Mucosa of rectum (tissue), 2 donors: ENCODE measurements around the gene COL6A5.

Source experiments
- H3K27ac ChIP-seq, 2 donors: one replicate each; pipeline ENCODE4 v1.7.0; 2013; ENCODE audit warnings: inconsistent platforms in 2 of 2, low read depth in 2 of 2, low read length in 2 of 2
- H3K27me3 ChIP-seq, 2 donors: one replicate each; pipeline ENCODE4 v1.7.0; 2013; ENCODE audit warnings: low read length in 2 of 2; ENCODE audit not compliant: control insufficient read depth in 2 of 2, insufficient read depth in 2 of 2
- H3K36me3 ChIP-seq, 2 donors: one replicate each; pipeline ENCODE4 v1.7.0; 2013; ENCODE audit warnings: low read length in 2 of 2; ENCODE audit not compliant: control insufficient read depth in 2 of 2, insufficient read depth in 2 of 2
- H3K4me1 ChIP-seq, 2 donors: one replicate each; pipeline ENCODE4 v1.7.0; 2013; ENCODE audit warnings: low read length in 2 of 2, mild to moderate bottlenecking in 1 of 2; ENCODE audit not compliant: control insufficient read depth in 2 of 2, insufficient read depth in 2 of 2
- H3K4me3 ChIP-seq, 2 donors: one replicate each; pipeline ENCODE4 v1.7.0; 2013; ENCODE audit warnings: low read length in 2 of 2
- H3K9ac ChIP-seq, 2 donors: one replicate each; pipeline ENCODE4 v1.7.0; 2013; ENCODE audit warnings: low read length in 2 of 2, low read depth in 1 of 2, mild to moderate bottlenecking in 1 of 2
- H3K9me3 ChIP-seq, 2 donors: one replicate each; pipeline ENCODE4 v1.7.0; 2013; ENCODE audit warnings: low read length in 2 of 2; ENCODE audit not compliant: control insufficient read depth in 2 of 2
- donor health status: healthy.
- donor health status: Normal muscosa, but diverticular disease.

The COL6A5 gene

GRCh38 chr3:130465521-130465920, 120.0 kb downstream of the COL6A5 start:
- Histone ChIP-seq H3K9me3 (no peaks in the 10 kb centered on the region), H3K4me1 (no peaks in the 10 kb centered on the region), H3K9ac (no peak overlapping the region), H3K4me3 (no peak overlapping the region), H3K27ac (no peak overlapping the region), H3K27me3 (no peaks in the 10 kb centered on the region), H3K36me3 (no peaks in the 10 kb centered on the region)

- Histone ChIP-seq H3K27me3 (no peaks in the 10 kb centered on the region), H3K4me3 (no peak overlapping the region), H3K36me3 (no peaks in the 10 kb centered on the region), H3K27ac (no peak overlapping the region), H3K9me3 (no peaks in the 10 kb centered on the region), H3K9ac (no peak overlapping the region), H3K4me1 (no peaks in the 10 kb centered on the region)
Observed at GRCh38 chr3:130468311-130468710, 122.8 kb downstream of the COL6A5 start.

GRCh38 chr3:130470126-130470525, 124.7 kb downstream of the COL6A5 start:
- Histone ChIP-seq H3K9ac (no peak overlapping the region), H3K27me3 (no peaks in the 10 kb centered on the region), H3K4me1 (no peaks in the 10 kb centered on the region), H3K36me3 (no peaks in the 10 kb centered on the region), H3K4me3 (no peak overlapping the region), H3K9me3 (no peaks in the 10 kb centered on the region), H3K27ac (no peak overlapping the region)

- Histone ChIP-seq H3K4me3 (no peak overlapping the region), H3K9me3 (no peaks in the 10 kb centered on the region), H3K27me3 (no peaks in the 10 kb centered on the region), H3K9ac (no peak overlapping the region), H3K4me1 (no peaks in the 10 kb centered on the region), H3K27ac (no peak overlapping the region), H3K36me3 (no peaks in the 10 kb centered on the region)
Observed at GRCh38 chr3:130473416-130473815, 127.9 kb downstream of the COL6A5 start.

GRCh38 chr3:130480736-130481135, 135.3 kb downstream of the COL6A5 start:
- H3K9ac ChIP-seq, result no peak overlapping the region
- H3K27ac ChIP-seq, result no peak overlapping the region
- no peaks in the 10 kb centered on the region for H3K4me1 ChIP-seq
- H3K9me3 ChIP-seq, result no peaks in the 10 kb centered on the region
- no peak overlapping the region for H3K4me3 ChIP-seq
- H3K36me3 ChIP-seq, result no peaks in the 10 kb centered on the region
- no peaks in the 10 kb centered on the region for H3K27me3 ChIP-seq

GRCh38 chr3:130488288-130488687, 142.8 kb downstream of the COL6A5 start:
- Histone ChIP-seq H3K4me1 (no peaks in the 10 kb centered on the region), H3K9me3 (no peaks in the 10 kb centered on the region), H3K36me3 (no peaks in the 10 kb centered on the region), H3K27me3 (no peaks in the 10 kb centered on the region), H3K27ac (no peak overlapping the region), H3K9ac (no peak overlapping the region), H3K4me3 (no peak overlapping the region)

- Histone ChIP-seq H3K9ac (no peak overlapping the region), H3K4me3 (no peak overlapping the region), H3K9me3 (no peaks in the 10 kb centered on the region), H3K27ac (no peak overlapping the region), H3K36me3 (no peaks in the 10 kb centered on the region), H3K27me3 (no peaks in the 10 kb centered on the region), H3K4me1 (no peaks in the 10 kb centered on the region)
Observed at GRCh38 chr3:130488769-130489450, 143.4 kb downstream of the COL6A5 start.

GRCh38 chr3:130490241-130490640, 144.8 kb downstream of the COL6A5 start:
- Histone ChIP-seq H3K9me3 (no peaks in the 10 kb centered on the region), H3K4me1 (no peaks in the 10 kb centered on the region)

GRCh38 chr3:130491431-130491830, 146.0 kb downstream of the COL6A5 start:
- Histone ChIP-seq H3K9me3 (no peaks in the 10 kb centered on the region), H3K36me3 (no peaks in the 10 kb centered on the region), H3K4me3 (no peak overlapping the region), H3K9ac (no peak overlapping the region), H3K4me1 (no peaks in the 10 kb centered on the region), H3K27me3 (no peaks in the 10 kb centered on the region), H3K27ac (no peak overlapping the region)

More at GRCh38 chr3:130490241-130490640, 144.8 kb downstream of the COL6A5 start:
- no peak overlapping the region for H3K4me3 ChIP-seq
- no peaks in the 10 kb centered on the region for H3K27me3 ChIP-seq
- H3K27ac ChIP-seq, result no peak overlapping the region
- H3K36me3 ChIP-seq, result no peaks in the 10 kb centered on the region
- no peak overlapping the region for H3K9ac ChIP-seq

GRCh38 chr3:130504701-130505100, 159.2 kb downstream of the COL6A5 start:
- Histone ChIP-seq H3K27me3 (no peaks in the 10 kb centered on the region), H3K36me3 (no peaks in the 10 kb centered on the region), H3K4me3 (no peak overlapping the region), H3K9me3 (no peaks in the 10 kb centered on the region), H3K27ac (no peak overlapping the region), H3K4me1 (no peaks in the 10 kb centered on the region), H3K9ac (no peak overlapping the region)

GRCh38 chr3:130506031-130506430, 160.6 kb downstream of the COL6A5 start:
- H3K9ac ChIP-seq, result no peak overlapping the region
- no peak overlapping the region for H3K27ac ChIP-seq
- no peaks in the 10 kb centered on the region for H3K4me1 ChIP-seq
- H3K9me3 ChIP-seq, result no peaks in the 10 kb centered on the region
- no peaks in the 10 kb centered on the region for H3K27me3 ChIP-seq
- no peak overlapping the region for H3K4me3 ChIP-seq
- no peaks in the 10 kb centered on the region for H3K36me3 ChIP-seq
